Mesothelial cell of epicardium (in vitro differentiated cells): ENCODE measurements around the gene SNX11. TPM values are rescaled to one million over a fixed set of nuclear protein-coding genes. Genes with fewer than 3 reads are reported as not detected.

ENCODE experiments used
- DNase-seq, 2 experiments: peaks; one replicate each; pipeline ENCODE4 v3.0.0; 2021; ENCODE audit warnings: low spot score in 2 of 2; ENCODE audit not compliant: unreplicated experiment in 2 of 2
- H3K27ac Mint-ChIP-seq: 2 replicates; pipeline ENCODE4 v1.8.0; 2021; ENCODE audit warnings: mixed read lengths
- H3K27me3 Mint-ChIP-seq: 2 replicates; pipeline ENCODE4 v1.8.0; 2021; ENCODE audit warnings: low read depth, mixed read lengths
- H3K36me3 Mint-ChIP-seq: 2 replicates; pipeline ENCODE4 v1.8.0; 2021; ENCODE audit warnings: mixed read lengths
- H3K4me1 Mint-ChIP-seq: 2 replicates; pipeline ENCODE4 v1.8.0; 2021; ENCODE audit warnings: mixed read lengths
- H3K4me3 Mint-ChIP-seq: 2 replicates; pipeline ENCODE4 v1.8.0; 2021; ENCODE audit warnings: mild to moderate bottlenecking, moderate library complexity, mixed read lengths
- H3K9me3 Mint-ChIP-seq: 2 replicates; pipeline ENCODE4 v1.8.0; 2021; ENCODE audit warnings: mixed read lengths
- total RNA-seq: library from RNA; stranded (reverse); gene quantifications from 3 replicates; pipeline ENCODE4 v1.2.1, GENCODE V29; 2021
- TF ChIP-seq, protein P1 (sequence below): fragments of 200-600 bp; sonication (generic); IDR thresholded peaks from one replicate; pipeline ENCODE4 v1.5.0; 2021; ENCODE audit warnings: antibody characterized with exemption; ENCODE audit not compliant: unreplicated experiment

The SNX11 gene, protein sequence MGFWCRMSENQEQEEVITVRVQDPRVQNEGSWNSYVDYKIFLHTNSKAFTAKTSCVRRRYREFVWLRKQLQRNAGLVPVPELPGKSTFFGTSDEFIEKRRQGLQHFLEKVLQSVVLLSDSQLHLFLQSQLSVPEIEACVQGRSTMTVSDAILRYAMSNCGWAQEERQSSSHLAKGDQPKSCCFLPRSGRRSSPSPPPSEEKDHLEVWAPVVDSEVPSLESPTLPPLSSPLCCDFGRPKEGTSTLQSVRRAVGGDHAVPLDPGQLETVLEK
- 16.2 to 20.1 TPM (median 18.4 TPM) in 3 replicates for total RNA-seq

DNA sequence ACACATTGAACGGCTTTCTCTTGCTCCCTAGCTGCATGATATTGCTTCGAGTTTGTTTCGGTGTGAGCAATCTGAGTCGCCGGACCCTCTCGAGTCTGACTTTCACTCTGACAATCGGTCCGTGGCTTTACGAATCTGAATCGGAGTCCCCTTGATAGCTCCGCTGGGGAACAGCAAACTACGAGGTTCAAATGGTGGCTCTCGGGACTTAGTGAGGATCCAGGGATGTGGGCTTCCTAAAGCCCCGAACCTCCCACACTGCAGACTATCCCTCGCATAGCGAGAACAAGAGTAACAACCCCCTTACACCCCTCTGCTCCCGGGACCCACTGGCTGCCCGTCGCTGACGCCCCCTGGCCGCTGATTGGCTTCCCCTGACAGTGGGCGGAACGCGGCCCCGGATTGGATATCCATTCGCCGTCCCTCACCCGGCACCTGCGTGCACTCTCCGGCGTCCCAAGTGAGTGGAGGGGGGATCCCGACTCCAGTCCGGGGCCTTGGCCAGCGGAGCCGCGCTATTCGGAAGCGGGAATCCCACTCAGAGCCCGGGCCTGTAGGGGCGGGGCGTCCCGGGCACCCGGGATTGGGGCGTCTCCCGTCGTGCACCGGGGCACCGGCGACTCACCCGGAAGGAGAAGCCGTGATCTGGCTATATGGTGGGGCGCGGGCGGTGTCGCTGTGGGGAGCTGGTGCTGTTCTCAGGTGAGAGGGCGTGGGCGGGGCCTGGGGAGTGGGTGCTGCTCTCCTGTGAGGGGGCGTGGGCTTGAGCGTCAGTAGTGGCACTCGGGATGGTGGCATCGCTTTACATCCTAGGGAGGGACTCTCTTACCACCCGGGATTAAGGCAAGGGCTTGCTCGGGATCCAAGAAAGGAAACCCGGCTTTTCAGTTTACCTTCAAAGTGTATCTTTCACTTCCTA is at the start of gene SNX11:
SNX11 (plus strand) TSS at position 630 of the 919 bp plus-strand sequence. CDS start 4,278 bp downstream, outside the sequence.
- Mint-ChIP-seq H3K36me3 (peaks cover 2% of the 10 kb centered on the region), H3K4me1 (peaks cover 15% of the 10 kb centered on the region), H3K27ac (peak within 1 kb of the TSS; percentile 91), H3K27me3 (no peaks in the 10 kb centered on the region), H3K4me3 (peak within 1 kb of the TSS; percentile 96), H3K9me3 (no peaks in the 10 kb centered on the region)
- TF ChIP-seq, protein P1, sequence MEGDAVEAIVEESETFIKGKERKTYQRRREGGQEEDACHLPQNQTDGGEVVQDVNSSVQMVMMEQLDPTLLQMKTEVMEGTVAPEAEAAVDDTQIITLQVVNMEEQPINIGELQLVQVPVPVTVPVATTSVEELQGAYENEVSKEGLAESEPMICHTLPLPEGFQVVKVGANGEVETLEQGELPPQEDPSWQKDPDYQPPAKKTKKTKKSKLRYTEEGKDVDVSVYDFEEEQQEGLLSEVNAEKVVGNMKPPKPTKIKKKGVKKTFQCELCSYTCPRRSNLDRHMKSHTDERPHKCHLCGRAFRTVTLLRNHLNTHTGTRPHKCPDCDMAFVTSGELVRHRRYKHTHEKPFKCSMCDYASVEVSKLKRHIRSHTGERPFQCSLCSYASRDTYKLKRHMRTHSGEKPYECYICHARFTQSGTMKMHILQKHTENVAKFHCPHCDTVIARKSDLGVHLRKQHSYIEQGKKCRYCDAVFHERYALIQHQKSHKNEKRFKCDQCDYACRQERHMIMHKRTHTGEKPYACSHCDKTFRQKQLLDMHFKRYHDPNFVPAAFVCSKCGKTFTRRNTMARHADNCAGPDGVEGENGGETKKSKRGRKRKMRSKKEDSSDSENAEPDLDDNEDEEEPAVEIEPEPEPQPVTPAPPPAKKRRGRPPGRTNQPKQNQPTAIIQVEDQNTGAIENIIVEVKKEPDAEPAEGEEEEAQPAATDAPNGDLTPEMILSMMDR: no peak
- DNase-seq: peak; percentile 80 to 88

DNA sequence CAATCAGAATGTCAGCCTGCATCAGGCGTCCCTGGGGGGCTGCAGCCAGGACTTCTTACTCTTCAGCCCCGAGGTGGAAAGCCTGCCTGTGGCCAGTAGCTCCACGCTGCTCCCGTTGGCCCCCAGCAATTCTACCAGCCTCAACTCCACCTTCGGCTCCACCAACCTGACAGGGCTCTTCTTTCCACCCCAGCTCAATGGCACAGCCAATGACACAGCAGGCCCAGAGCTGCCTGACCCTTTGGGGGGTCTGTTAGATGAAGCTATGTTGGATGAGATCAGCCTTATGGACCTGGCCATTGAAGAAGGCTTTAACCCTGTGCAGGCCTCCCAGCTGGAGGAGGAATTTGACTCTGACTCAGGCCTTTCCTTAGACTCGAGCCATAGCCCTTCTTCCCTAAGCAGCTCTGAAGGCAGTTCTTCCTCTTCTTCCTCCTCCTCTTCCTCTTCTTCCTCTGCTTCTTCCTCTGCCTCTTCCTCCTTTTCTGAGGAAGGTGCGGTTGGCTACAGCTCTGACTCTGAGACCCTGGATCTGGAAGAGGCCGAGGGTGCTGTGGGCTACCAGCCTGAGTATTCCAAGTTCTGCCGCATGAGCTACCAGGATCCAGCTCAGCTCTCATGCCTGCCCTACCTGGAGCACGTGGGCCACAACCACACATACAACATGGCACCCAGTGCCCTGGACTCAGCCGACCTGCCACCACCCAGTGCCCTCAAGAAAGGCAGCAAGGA is 49.0 kb upstream of the SNX11 start:
- Mint-ChIP-seq H3K27ac (no peak overlapping the region), H3K4me3 (no peak overlapping the region), H3K27me3 (no peaks in the 10 kb centered on the region), H3K4me1 (peaks cover 19% of the 10 kb centered on the region), H3K9me3 (no peaks in the 10 kb centered on the region), H3K36me3 (peaks cover 29% of the 10 kb centered on the region)
- no peak for DNase-seq
- TF ChIP-seq, protein P1: no peak

DNA sequence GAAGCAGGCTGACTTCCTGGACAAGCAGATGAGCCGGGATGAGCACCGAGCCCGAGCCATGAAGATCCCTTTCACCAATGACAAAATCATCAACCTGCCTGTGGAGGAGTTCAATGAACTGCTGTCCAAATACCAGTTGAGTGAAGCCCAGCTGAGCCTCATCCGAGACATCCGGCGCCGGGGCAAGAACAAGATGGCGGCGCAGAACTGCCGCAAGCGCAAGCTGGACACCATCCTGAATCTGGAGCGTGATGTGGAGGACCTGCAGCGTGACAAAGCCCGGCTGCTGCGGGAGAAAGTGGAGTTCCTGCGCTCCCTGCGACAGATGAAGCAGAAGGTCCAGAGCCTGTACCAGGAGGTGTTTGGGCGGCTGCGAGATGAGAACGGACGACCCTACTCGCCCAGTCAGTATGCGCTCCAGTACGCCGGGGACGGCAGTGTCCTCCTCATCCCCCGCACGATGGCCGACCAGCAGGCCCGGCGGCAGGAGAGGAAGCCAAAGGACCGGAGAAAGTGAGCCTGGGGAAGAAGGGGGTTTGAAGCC is 48.4 kb upstream of the SNX11 start:
- Mint-ChIP-seq H3K27me3 (no peaks in the 10 kb centered on the region), H3K4me1 (peaks cover 12% of the 10 kb centered on the region), H3K36me3 (peaks cover 29% of the 10 kb centered on the region), H3K4me3 (no peak overlapping the region), H3K27ac (no peak overlapping the region), H3K9me3 (no peaks in the 10 kb centered on the region)
- TF ChIP-seq, protein P1: no peak
- DNase-seq: no peak

DNA sequence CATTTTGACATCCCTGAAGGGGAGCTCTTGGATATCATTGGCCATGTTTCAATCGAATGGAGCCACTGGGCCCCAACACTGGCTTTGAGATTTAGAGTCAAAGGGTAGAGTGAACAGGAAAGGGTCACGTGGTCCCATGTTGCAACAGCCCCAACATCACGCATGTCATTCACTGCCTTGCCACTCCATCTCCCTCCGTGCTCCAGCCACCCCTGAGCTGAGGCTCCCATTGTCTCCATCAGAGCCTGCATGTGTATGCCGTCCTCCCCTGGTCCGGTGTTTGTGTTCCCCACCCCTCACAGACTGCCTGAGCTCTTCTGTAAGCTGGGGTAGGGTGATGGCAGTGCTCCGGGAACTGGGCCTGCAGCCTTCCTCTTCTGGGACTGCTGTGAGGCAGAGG is 47.3 kb upstream of the SNX11 start:
- peaks cover 36% of the 10 kb centered on the region for H3K36me3 Mint-ChIP-seq
- peaks cover 5% of the 10 kb centered on the region for H3K4me1 Mint-ChIP-seq
- no peak for DNase-seq
- H3K27ac Mint-ChIP-seq: peak overlapping the region; percentile 21
- TF ChIP-seq, protein P1: no peak
- H3K9me3 Mint-ChIP-seq: no peaks in the 10 kb centered on the region
- H3K27me3 Mint-ChIP-seq: no peaks in the 10 kb centered on the region
- no peak overlapping the region for H3K4me3 Mint-ChIP-seq

DNA sequence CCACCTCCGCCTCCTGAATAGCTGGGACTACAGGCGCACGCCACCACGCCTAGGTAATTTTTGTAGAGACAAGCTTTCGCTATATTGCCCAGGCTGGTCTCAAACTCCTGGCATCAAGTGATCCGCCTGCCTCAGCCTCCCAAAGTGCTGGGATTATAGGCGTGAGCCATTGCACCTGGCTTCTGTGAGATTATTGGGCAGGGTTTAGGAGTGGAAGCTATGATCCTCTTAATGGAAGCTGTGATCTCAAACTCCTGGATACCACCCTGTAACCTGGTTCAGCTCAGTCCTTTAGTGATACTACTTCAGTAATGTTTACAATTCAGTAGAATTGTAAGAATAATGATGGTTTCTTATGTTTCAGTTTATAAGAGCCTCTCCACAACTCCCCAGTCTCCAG is 45.3 kb upstream of the SNX11 start:
- H3K4me3 Mint-ChIP-seq: no peak overlapping the region
- peak overlapping the region; percentile 47 for H3K27ac Mint-ChIP-seq
- peaks cover 38% of the 10 kb centered on the region for H3K36me3 Mint-ChIP-seq

More for the DNA sequence above, 45.3 kb upstream of the SNX11 start:
- no peaks in the 10 kb centered on the region for H3K4me1 Mint-ChIP-seq
- H3K9me3 Mint-ChIP-seq: no peaks in the 10 kb centered on the region
- TF ChIP-seq, protein P1: no peak
- no peak for DNase-seq
- H3K27me3 Mint-ChIP-seq: no peaks in the 10 kb centered on the region
